ENCODE measurements around the gene FAM81B. TPM values are rescaled to one million over a fixed set of nuclear protein-coding genes. Genes with fewer than 3 reads are reported as not detected.

The FAM81B gene
- total RNA-seq, 1 experiment from 2014 or later: not detected

GRCh38 chr5:95449460-95449859 lies 58.3 kb downstream of the FAM81B start:
- H3K27ac ChIP-seq: no peak overlapping the region
- H3K4me1 ChIP-seq (replicated peaks): no peaks in the 10 kb centered on the region
- DNase-seq (ENCODE audit: low read depth in 1 of 2, low spot score in 2 of 2): no peak
- H3K36me3 ChIP-seq: no peaks in the 10 kb centered on the region
- H3K27me3 ChIP-seq (replicated peaks): no peaks in the 10 kb centered on the region; the same call in 1 of the 2 replicates
- no peak overlapping the region for H3K4me3 ChIP-seq
- no peaks in the 10 kb centered on the region for H3K9me3 ChIP-seq (replicated peaks)

GRCh38 chr5:95454536-95454935 lies 63.4 kb downstream of the FAM81B start:
- no peak overlapping the region for H3K4me3 ChIP-seq
- no peaks in the 10 kb centered on the region for H3K9me3 ChIP-seq (replicated peaks)
- no peaks in the 10 kb centered on the region; the same call in 1 of the 2 replicates for H3K27me3 ChIP-seq (replicated peaks)
- no peak for DNase-seq (ENCODE audit: low read depth in 1 of 2, low spot score in 2 of 2)
- no peaks in the 10 kb centered on the region for H3K4me1 ChIP-seq (replicated peaks)
- H3K36me3 ChIP-seq: no peaks in the 10 kb centered on the region
- no peak overlapping the region for H3K27ac ChIP-seq

- no peaks in the 10 kb centered on the region for H3K9me3 ChIP-seq (replicated peaks)
- no peak overlapping the region for H3K27ac ChIP-seq
- DNase-seq (ENCODE audit: low read depth in 1 of 2, low spot score in 2 of 2): no peak
- H3K4me3 ChIP-seq: no peak overlapping the region
- H3K27me3 ChIP-seq (replicated peaks): no peaks in the 10 kb centered on the region
- peaks cover 32% of the 10 kb centered on the region for H3K36me3 ChIP-seq
- no peaks in the 10 kb centered on the region for H3K4me1 ChIP-seq (replicated peaks)
Measured at GRCh38 chr5:95460665-95461064, 69.5 kb downstream of the FAM81B start.

- no peak for DNase-seq (ENCODE audit: low read depth in 1 of 2, low spot score in 2 of 2)
- Histone ChIP-seq H3K4me3 (no peak overlapping the region), H3K9me3 (replicated peaks) (no peaks in the 10 kb centered on the region), H3K27me3 (replicated peaks) (no peaks in the 10 kb centered on the region), H3K36me3 (peaks cover 44% of the 10 kb centered on the region), H3K27ac (no peak overlapping the region), H3K4me1 (replicated peaks) (no peaks in the 10 kb centered on the region)
Measured at GRCh38 chr5:95471487-95471886, 80.3 kb downstream of the FAM81B start.

- Histone ChIP-seq H3K4me3 (no peak overlapping the region), H3K9me3 (replicated peaks) (no peaks in the 10 kb centered on the region), H3K36me3 (peaks cover 44% of the 10 kb centered on the region), H3K27ac (no peak overlapping the region), H3K27me3 (replicated peaks) (no peaks in the 10 kb centered on the region), H3K4me1 (replicated peaks) (no peaks in the 10 kb centered on the region)
- no peak for DNase-seq (ENCODE audit: low read depth in 1 of 2, low spot score in 2 of 2)
Measured at GRCh38 chr5:95471942-95472341, 80.8 kb downstream of the FAM81B start.

GRCh38 chr5:95484421-95484820 lies 93.3 kb downstream of the FAM81B start:
- Histone ChIP-seq H3K4me3 (no peak overlapping the region), H3K4me1 (replicated peaks) (no peaks in the 10 kb centered on the region), H3K27me3 (replicated peaks) (no peaks in the 10 kb centered on the region), H3K9me3 (replicated peaks) (no peaks in the 10 kb centered on the region), H3K27ac (no peak overlapping the region), H3K36me3 (peaks cover 83% of the 10 kb centered on the region)
- no peak for DNase-seq (ENCODE audit: low read depth in 1 of 2, low spot score in 2 of 2)

DNA sequence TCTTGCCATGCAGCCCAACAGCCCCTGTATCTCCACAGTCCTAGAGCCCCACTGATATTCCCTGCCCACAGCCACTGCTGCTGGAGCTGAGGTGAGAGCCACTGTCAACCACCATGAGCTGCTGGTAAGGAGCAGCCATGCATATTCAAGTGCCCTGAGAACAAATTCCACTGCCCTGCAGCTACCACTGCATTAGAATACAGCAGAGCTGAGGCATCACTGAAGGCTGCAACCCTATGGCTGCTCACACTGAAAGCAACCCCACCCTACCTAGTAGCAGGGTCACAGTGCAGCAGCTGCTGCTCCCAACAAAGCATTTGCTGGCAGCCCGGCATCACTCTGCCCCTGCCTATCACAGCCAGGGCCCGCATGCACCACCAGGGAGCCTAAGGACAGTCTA lies 95.0 kb downstream of the FAM81B start:
- Histone ChIP-seq H3K36me3 (peaks cover 84% of the 10 kb centered on the region), H3K4me1 (replicated peaks) (no peaks in the 10 kb centered on the region), H3K4me3 (no peak overlapping the region), H3K9me3 (replicated peaks) (no peaks in the 10 kb centered on the region), H3K27me3 (replicated peaks) (no peaks in the 10 kb centered on the region), H3K27ac (no peak overlapping the region)
- no peak for DNase-seq (ENCODE audit: low read depth in 1 of 2, low spot score in 2 of 2)

DNA sequence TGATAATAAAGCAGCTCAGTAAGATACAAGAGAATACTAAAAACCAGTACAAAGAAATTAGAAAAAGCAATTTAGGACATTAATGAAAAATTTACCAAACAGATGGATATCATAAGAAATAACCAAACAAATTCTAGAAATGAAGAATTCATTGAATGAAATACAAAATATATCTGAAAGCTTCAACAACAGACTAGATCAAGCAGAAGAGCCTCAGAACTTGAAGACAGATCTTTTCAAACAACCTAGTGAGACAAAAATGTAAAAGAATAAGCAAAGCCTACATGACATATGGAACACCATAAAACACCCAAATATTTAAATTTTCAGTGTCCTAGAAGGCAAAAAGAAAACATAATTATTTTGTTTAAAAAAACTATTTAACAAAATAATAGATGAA lies 96.7 kb downstream of the FAM81B start:
- no peaks in the 10 kb centered on the region for H3K9me3 ChIP-seq (replicated peaks)
- H3K36me3 ChIP-seq: peaks cover 78% of the 10 kb centered on the region
- no peak for DNase-seq (ENCODE audit: low read depth in 1 of 2, low spot score in 2 of 2)
- H3K4me3 ChIP-seq: no peak overlapping the region
- H3K27ac ChIP-seq: no peak overlapping the region
- H3K4me1 ChIP-seq (replicated peaks): no peaks in the 10 kb centered on the region
- no peaks in the 10 kb centered on the region for H3K27me3 ChIP-seq (replicated peaks)

Other genes with a start within 250 kb of the FAM81B start
- gene MCTP1, start 106.3 kb upstream of the FAM81B start, total RNA-seq (2014; rRNA removed; shearing (Covaris generic)): 13.3 and 15.9 TPM in 2 replicates
- 74.7 and 94.6 TPM in 2 replicates for gene SKIC3, start 163.6 kb downstream of the FAM81B start, total RNA-seq (2014; rRNA removed; shearing (Covaris generic))
- 16.5 and 18.9 TPM in 2 replicates for gene ARSK, start 163.7 kb downstream of the FAM81B start, total RNA-seq (2014; rRNA removed; shearing (Covaris generic))
- gene GPR150, start 228.7 kb downstream of the FAM81B start, total RNA-seq (2014; rRNA removed; shearing (Covaris generic)): 0.18 TPM in 1 of 2 replicates, not detected in the other

All from SJSA1 (cell line).